Stimulated activated CD4-positive, alpha-beta T cell treated with anti-CD3 and anti-CD28 coated beads, Interleukin-1b, Interleukin-23, amount 100 ng/mL, for 4 hours (primary cell): ENCODE data around the gene SLC18A2.

Experiments used
- DNase-seq, 2 donors: peaks; one replicate each; pipeline ENCODE4 v3.0.0-alpha.2; 2020; ENCODE audit warnings: low read depth in 2 of 2

SLC18A2 gene

DNA sequence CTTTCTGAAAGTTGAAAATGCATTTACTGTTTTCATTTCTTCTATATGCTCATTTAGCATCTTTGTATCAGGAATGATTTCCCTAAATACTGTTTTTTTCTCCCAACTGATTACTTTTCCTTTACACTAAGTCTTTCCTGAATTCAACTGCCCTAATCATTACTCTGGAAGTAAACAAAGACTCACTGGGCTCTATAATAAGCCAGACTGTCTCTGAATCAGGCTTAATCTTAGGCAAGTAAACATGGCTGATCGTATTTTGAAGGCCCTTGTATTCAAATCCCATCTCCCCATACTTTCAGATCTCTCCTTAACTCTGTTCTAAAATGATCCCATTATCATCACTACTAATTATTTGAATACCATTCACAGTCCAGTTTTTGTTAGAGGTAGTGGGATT is 72.7 kb downstream of the SLC18A2 start:
- no peak for DNase-seq

DNA sequence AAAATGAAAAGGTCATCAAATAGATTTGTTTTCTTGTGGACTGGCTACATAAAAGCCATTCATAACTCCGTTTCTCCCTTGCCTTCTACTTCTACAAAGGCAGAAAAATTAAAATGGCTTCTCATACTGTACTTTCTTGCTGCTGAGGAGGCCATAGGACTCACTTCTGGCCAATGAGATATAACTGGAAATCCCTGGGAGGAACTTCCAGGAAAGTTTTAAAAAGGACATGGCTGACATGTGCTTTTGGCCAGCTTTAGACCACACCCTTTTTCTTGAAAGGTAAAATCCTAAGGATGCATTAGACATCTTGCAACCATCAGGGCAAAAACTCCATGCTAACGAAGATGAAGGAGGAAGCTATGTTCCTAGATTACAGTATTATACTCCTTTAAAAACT is 75.8 kb downstream of the SLC18A2 start:
- DNase-seq = no peak

DNA sequence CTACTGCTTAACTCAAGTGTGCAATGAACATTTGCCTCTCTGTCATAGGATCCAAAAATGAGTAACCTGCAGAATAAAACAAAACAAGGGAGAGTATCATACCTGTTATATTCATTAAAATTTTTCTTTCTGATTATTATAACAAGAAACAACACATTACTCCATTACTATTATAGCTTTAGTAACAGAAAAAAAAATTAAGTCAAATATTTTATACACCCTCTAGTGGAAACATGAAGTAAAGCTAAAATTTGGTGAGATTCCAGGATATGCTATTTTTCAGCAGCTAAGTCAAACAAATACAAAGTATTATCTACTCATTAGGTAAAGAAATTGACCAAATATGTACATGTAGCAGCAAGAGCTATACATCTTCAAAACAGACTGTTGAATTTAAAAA is 78.0 kb downstream of the SLC18A2 start:
- no peak for DNase-seq

DNA sequence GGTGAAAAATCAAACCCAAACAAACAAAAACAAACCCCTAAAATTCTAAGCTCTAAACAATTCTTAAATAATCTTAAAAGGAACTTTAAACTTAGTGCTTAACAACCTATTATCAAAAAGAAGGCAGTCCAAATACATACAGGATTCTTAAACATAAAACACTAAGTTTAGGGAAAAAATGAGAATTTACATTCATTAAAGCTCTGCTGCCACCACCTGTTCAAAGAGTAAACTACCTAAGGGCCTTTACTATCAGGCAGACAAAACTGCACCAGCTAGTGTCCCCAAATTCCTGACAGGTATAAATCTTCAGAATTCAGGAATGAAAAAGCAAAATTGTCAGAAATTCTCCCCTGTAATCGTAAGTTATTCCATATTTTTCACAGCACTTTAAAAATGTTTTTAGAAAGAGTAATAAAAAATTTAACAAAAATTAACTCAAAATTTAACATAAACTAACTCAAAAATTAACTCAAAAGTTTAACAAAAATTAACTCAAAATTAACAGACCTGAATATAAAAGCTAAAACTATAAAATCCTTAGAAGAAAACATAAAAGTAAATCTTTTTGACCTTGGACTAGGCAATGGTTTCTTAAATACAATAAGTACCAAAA is 79.2 kb downstream of the SLC18A2 start:
- DNase-seq = no peak

DNA sequence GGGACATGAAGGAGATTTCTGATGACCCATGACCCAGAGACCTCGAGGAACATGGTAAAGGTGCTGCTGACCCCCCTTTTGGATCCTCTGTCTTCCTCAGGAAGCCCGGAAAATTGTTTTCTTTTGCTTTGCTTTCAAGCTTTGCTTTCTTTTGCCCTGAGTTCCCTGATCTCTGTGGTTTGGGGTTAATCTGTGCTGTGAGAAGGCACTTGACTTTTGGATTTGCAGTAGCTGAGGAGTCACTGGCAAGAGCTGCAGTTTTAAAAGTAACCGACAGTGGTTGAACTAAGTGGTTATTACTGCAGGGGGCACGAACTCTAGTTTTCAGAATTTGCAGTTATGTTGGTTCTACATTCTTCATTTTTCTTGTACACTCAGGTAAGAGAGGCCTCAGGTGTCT is 81.3 kb downstream of the SLC18A2 start:
- no peak for DNase-seq

DNA sequence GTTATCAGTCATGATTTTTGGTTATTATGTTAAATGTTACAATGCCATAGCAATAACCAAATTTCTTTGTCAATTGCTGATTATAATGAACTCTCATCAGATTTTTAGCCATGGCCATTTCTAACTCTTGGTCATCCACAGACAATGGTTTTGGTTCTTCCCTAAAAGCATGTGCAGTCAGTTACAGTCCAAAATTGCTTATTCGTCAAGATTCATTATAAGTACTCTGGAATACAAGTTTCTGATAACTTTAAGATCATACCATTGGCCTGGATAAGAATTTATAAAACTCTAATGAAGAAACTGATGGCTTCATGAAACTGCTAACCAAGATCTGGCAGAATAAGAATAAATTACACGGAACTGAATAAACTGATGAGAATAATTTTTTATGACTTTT is 83.5 kb downstream of the SLC18A2 start:
- DNase-seq = no peak

DNA sequence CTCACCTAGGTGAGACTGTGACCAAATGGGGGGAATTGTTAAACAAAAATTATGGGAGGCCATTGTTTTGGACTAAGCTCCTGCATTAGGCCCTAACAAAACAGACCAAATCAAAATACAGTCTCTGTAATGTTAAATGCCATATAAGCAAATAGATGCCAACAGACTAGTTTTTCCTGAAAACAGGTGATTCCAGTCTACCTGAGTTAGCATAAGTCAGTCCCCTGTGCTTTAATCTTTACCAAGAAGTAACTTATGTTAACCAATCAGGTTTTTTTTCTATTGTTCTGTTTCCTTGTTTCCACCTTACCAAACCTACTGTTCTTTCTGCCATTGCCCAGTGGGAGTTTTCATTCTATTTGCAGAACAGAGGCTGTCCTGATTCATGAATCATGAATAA is 86.3 kb downstream of the SLC18A2 start:
- DNase-seq = no peak
